Cardiac muscle cell (in vitro differentiated cells and primary cell): ENCODE results near the gene COG1. TPM values are rescaled to one million over a fixed set of nuclear protein-coding genes. Genes with fewer than 3 reads are reported as not detected.

Experiments used
- DNase-seq, 2 donors: peaks; one replicate each; pipeline versions ENCODE4 v3.0.0 to v3.0.0-alpha.2; 2010 to 2017; ENCODE audit warnings: low read depth in 1 of 2, low spot score in 1 of 2
- H3K27ac ChIP-seq: fragments of 200-600 bp; sonication (generic); 2 replicates; pipeline ENCODE4 v1.5.1; 2016
- H3K27me3 ChIP-seq: fragments of 200-600 bp; sonication (generic); 2 replicates; pipeline ENCODE4 v1.6.0; 2016; ENCODE audit warnings: control low read depth
- H3K36me3 ChIP-seq: fragments of 200-600 bp; sonication (generic); 2 replicates; pipeline ENCODE4 v1.5.1; 2016; ENCODE audit warnings: control low read depth
- H3K4me1 ChIP-seq: fragments of 200-600 bp; sonication (generic); 2 replicates; pipeline ENCODE4 v1.8.1; 2017; ENCODE audit warnings: low read depth, mild to moderate bottlenecking, mixed run types
- H3K4me3 ChIP-seq: fragments of 200-600 bp; sonication (generic); 2 replicates; pipeline ENCODE4 v1.5.1; 2016; ENCODE audit warnings: mild to moderate bottlenecking
- H3K9me3 ChIP-seq: fragments of 200-600 bp; sonication (generic); 2 replicates; pipeline ENCODE4 v1.5.1; 2017; ENCODE audit warnings: low read depth, mild to moderate bottlenecking, control low read depth
- polyA plus RNA-seq: library from polyadenylated mRNA; unstranded; fragments of >200 nt; fragmentation: Nextera tagmentation; extraction: Ambion mirVana; gene quantifications from 2 replicates; pipeline ENCODE4 v1.2.1, GENCODE V29; 2016
- total RNA-seq: library from RNA; depleted of rRNA; stranded (reverse); fragments of >200 nt; gene quantifications from 2 replicates; pipeline ENCODE4 v1.2.3, GENCODE V29; 2016
- TF ChIP-seq, protein P1 (sequence below): IDR thresholded peaks from 2 replicates; pipeline ENCODE4 v1.5.1; 2012; ENCODE audit warnings: low read depth, mild to moderate bottlenecking, low read length

The COG1 gene
- total and polyA plus RNA-seq, 2 experiments from 2014 or later: 37.9 to 42.4 TPM

DNA sequence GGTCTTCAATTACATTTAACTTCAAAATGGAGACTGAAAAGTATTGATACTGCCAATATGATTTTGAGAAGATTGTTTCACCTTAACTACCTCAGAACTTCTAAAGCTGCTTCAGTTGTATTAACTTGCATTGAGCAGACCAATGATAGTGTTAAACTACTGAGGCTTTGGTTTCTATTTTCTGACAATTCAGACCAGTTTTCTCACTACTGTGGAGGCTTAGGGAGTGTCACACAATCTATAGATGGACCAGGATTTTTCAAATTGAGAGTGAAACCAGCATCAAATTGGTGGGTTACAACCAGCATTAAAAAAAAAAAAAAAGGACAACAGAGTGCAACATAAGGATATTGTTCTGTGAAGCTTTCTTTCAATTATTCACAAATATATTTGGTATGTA lies 21.2 kb downstream of the COG1 start:
- H3K27me3 ChIP-seq: no peaks in the 10 kb centered on the region
- H3K4me3 ChIP-seq: no peak overlapping the region
- TF ChIP-seq, protein P1, sequence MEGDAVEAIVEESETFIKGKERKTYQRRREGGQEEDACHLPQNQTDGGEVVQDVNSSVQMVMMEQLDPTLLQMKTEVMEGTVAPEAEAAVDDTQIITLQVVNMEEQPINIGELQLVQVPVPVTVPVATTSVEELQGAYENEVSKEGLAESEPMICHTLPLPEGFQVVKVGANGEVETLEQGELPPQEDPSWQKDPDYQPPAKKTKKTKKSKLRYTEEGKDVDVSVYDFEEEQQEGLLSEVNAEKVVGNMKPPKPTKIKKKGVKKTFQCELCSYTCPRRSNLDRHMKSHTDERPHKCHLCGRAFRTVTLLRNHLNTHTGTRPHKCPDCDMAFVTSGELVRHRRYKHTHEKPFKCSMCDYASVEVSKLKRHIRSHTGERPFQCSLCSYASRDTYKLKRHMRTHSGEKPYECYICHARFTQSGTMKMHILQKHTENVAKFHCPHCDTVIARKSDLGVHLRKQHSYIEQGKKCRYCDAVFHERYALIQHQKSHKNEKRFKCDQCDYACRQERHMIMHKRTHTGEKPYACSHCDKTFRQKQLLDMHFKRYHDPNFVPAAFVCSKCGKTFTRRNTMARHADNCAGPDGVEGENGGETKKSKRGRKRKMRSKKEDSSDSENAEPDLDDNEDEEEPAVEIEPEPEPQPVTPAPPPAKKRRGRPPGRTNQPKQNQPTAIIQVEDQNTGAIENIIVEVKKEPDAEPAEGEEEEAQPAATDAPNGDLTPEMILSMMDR: no peak
- H3K4me1 ChIP-seq: no peaks in the 10 kb centered on the region
- H3K9me3 ChIP-seq: no peaks in the 10 kb centered on the region
- no peak for DNase-seq
- H3K36me3 ChIP-seq: peaks cover 9% of the 10 kb centered on the region
- no peak overlapping the region for H3K27ac ChIP-seq

DNA sequence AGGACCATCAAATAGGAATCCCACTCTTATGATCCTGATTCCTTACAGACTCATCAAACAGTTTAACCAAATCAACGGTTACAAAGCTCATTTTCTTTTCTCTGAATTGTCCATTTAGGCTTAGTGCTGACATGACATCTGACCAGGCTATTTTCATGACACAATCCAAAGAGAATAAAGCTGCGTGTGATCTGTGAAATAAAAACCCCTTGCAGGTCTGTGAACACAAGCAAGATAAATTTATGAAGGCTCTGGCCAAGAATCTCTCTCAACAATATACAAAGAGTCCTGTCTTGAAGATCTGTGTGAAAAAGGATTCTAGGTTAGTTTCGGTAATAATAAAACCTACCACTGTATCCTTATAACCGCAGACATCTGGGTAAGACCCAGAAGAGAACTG lies 22.0 kb downstream of the COG1 start:
- H3K27ac ChIP-seq: no peak overlapping the region
- H3K36me3 ChIP-seq: peaks cover under 1% of the 10 kb centered on the region
- TF ChIP-seq, protein P1: no peak

DNA sequence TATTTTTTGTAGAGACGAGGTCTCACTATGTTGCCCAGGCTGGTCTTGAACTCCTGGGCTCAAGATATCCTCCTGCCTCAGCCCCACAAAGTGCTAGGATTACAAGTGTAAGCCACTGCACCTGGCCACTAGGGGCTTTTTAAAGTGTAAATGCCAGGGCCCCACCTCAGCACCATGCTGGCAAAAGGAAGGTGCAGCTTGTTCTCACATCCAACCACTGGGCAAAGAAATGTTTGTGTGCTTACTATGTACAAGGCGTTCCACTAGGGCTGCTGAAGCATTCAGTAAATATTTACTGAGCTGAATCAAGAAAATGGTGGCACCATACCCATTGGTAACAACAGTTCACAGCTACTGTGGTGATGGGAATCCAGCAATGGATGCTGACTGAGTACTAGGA lies 22.6 kb downstream of the COG1 start:
- Histone ChIP-seq H3K27ac (no peak overlapping the region), H3K36me3 (peaks cover 3% of the 10 kb centered on the region), H3K9me3 (no peaks in the 10 kb centered on the region), H3K4me1 (no peaks in the 10 kb centered on the region), H3K4me3 (no peak overlapping the region), H3K27me3 (no peaks in the 10 kb centered on the region)
- TF ChIP-seq, protein P1: no peak
- no peak for DNase-seq

More for the DNA sequence above, 22.0 kb downstream of the COG1 start:
- Histone ChIP-seq H3K4me1 (no peaks in the 10 kb centered on the region), H3K9me3 (no peaks in the 10 kb centered on the region), H3K4me3 (no peak overlapping the region), H3K27me3 (no peaks in the 10 kb centered on the region)
- DNase-seq: no peak

DNA sequence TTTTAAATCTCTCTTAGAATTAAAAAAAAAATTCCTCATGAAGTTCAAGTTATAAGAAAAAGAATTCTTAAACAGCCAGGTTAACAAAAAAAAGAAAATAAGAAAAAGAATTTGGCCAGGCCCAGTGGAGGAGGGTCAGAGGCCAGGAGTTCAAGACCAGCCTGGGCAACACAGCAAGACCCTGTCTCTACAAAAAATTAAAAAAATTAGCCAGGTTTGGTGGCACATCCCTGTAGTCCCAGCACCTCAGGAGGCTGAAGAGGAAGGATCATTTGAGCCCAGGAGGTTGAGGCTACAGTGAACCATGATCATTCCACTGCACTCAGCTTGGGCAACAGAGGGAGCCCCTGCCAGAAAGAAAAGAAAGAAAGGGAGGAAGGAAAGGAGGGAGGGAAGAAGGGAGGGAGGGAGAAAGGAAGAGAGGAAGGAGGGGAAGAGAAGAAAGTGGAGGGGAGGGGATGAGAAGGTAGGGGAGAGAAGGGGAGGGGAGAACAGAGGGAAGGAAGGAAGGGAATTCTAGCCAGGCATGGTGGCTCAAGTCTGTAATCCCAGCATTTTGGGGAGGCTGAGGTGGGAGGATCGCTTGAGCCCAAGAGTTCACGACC lies 30.9 kb downstream of the COG1 start:
- DNase-seq: no peak
- H3K27me3 ChIP-seq: no peaks in the 10 kb centered on the region
- H3K36me3 ChIP-seq: peaks cover 3% of the 10 kb centered on the region
- no peak overlapping the region for H3K27ac ChIP-seq
- H3K4me3 ChIP-seq: no peak overlapping the region
- H3K4me1 ChIP-seq: no peaks in the 10 kb centered on the region
- H3K9me3 ChIP-seq: no peaks in the 10 kb centered on the region
- TF ChIP-seq, protein P1: no peak

DNA sequence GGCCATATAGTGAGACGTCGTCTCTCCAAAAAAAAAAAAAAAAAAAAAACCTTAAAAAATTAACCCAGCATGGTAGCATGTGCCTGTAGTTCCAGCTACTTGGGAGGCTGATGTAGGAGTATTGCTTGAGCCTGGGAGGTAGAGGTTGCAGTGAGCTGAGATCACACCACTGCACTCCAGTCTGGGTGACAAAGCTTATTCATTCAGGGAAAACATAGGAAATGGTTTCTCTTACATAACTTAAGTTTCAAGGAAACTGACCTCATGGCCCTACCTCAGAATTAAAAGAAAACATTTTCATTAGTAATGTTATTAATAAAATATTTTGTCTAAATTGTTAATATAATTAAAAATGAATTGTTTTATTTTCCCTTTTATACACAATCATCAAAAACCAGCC lies 31.4 kb downstream of the COG1 start:
- Histone ChIP-seq H3K27me3 (no peaks in the 10 kb centered on the region), H3K4me1 (peaks cover 5% of the 10 kb centered on the region), H3K9me3 (no peaks in the 10 kb centered on the region), H3K36me3 (peaks cover 3% of the 10 kb centered on the region), H3K4me3 (no peak overlapping the region), H3K27ac (no peak overlapping the region)
- TF ChIP-seq, protein P1: no peak
- no peak for DNase-seq
